ENCODE data around the gene GRIK4. TPM values are rescaled to one million over a fixed set of nuclear protein-coding genes. Genes with fewer than 3 reads are reported as not detected.
"Not testable (repeated sequence)": the region's sequence is repeated elsewhere in the genome, so short reads cannot be mapped to it uniquely, and the experiment has no call there.

The GRIK4 gene
- total RNA-seq, 1 donor from 2014 or later, result not detected

GRCh38 chr11:120769906-120770305 lies 258.4 kb downstream of the GRIK4 start:
- DNase-seq (ENCODE audit: missing footprints), result no peak
- no peak for ATAC-seq
- intact Hi-C loops (cut with DNase I), result no loop called here

- intact Hi-C loops (cut with DNase I), result no loop called here
- no peak for DNase-seq (ENCODE audit: missing footprints)
- ATAC-seq, result no peak
These were observed 260.1 kb downstream of the GRIK4 start for GRCh38 chr11:120771551-120772060.

- DNase-seq (ENCODE audit: missing footprints) (no peak), ATAC-seq (no peak)
- intact Hi-C loops (cut with DNase I), result no loop called here
These were observed 262.0 kb downstream of the GRIK4 start for GRCh38 chr11:120773501-120774031.

GRCh38 chr11:120774591-120775386 lies 263.2 kb downstream of the GRIK4 start:
- intact Hi-C loops (cut with DNase I), result no loop called here
- ATAC-seq, result peak; percentile 28
- DNase-seq (ENCODE audit: missing footprints), result no peak

GRCh38 chr11:120775986-120776951 lies 264.7 kb downstream of the GRIK4 start:
- no peak for ATAC-seq
- no peak for DNase-seq (ENCODE audit: missing footprints)
- intact Hi-C loops (cut with DNase I), result no loop called here

- no peak for DNase-seq (ENCODE audit: missing footprints)
- no peak for ATAC-seq
- intact Hi-C loops (cut with DNase I), result no loop called here
These were observed 267.3 kb downstream of the GRIK4 start for GRCh38 chr11:120778685-120779490.

GRCh38 chr11:120780239-120780638 lies 268.7 kb downstream of the GRIK4 start:
- intact Hi-C loops (cut with DNase I), result no loop called here
- no peak for DNase-seq (ENCODE audit: missing footprints)
- no peak for ATAC-seq

- ATAC-seq (no peak), DNase-seq (ENCODE audit: missing footprints) (no peak)
- intact Hi-C loops (cut with DNase I), result no loop called here
These were observed 270.1 kb downstream of the GRIK4 start for GRCh38 chr11:120781486-120782120.

GRCh38 chr11:120784566-120785251 lies 273.2 kb downstream of the GRIK4 start:
- intact Hi-C loops (cut with DNase I), result no loop called here
- DNase-seq (ENCODE audit: missing footprints), result no peak

GRCh38 chr11:120785576-120785975 lies 274.0 kb downstream of the GRIK4 start:
- intact Hi-C loops (cut with DNase I), result no loop called here
- DNase-seq (ENCODE audit: missing footprints) (no peak), ATAC-seq (no peak)

More at GRCh38 chr11:120784566-120785251, 273.2 kb downstream of the GRIK4 start:
- ATAC-seq, result no peak

- no peak for DNase-seq (ENCODE audit: missing footprints)
- intact Hi-C loops (cut with DNase I), result no loop called here
- no peak for ATAC-seq
These were observed 274.7 kb downstream of the GRIK4 start for GRCh38 chr11:120786206-120786735.

GRCh38 chr11:120787224-120787623 lies 275.7 kb downstream of the GRIK4 start:
- intact Hi-C loops (cut with DNase I); DNase-seq (ENCODE audit: missing footprints); ATAC-seq: not testable (repeated sequence)

GRCh38 chr11:120789391-120789790 lies 277.8 kb downstream of the GRIK4 start:
- DNase-seq (ENCODE audit: missing footprints) (no peak), ATAC-seq (no peak)
- intact Hi-C loops (cut with DNase I), result no loop called here

- ATAC-seq, result no peak
- DNase-seq (ENCODE audit: missing footprints), result no peak
- intact Hi-C loops (cut with DNase I), result no loop called here
These were observed 280.8 kb downstream of the GRIK4 start for GRCh38 chr11:120792306-120792705.

GRCh38 chr11:120793150-120793549 lies 281.6 kb downstream of the GRIK4 start:
- ATAC-seq, result no peak
- intact Hi-C loops (cut with DNase I), result no loop called here
- no peak for DNase-seq (ENCODE audit: missing footprints)

GRCh38 chr11:120793806-120794479 lies 282.4 kb downstream of the GRIK4 start:
- no peak for DNase-seq (ENCODE audit: missing footprints)
- no peak for ATAC-seq
- intact Hi-C loops (cut with DNase I), result no loop called here

GRCh38 chr11:120794748-120795147 lies 283.2 kb downstream of the GRIK4 start:
- intact Hi-C loops (cut with DNase I), result no loop called here
- DNase-seq (ENCODE audit: missing footprints) (no peak), ATAC-seq (no peak)
